SK-N-MC (cell line): Measurements from ENCODE around the gene FKBP5.

Experiments used
- EZH2 ChIP-seq: fragments of 200-600 bp; sonication (generic); IDR thresholded peaks from one replicate; pipeline ENCODE4 v1.6.1; 2017; ENCODE audit warnings: antibody characterized with exemption
- POLR2AphosphoS5 ChIP-seq: IDR thresholded peaks from 2 replicates; pipeline ENCODE4 v1.6.1; 2012; ENCODE audit warnings: mild to moderate bottlenecking, low read depth, low read length, borderline replicate concordance

DNA sequence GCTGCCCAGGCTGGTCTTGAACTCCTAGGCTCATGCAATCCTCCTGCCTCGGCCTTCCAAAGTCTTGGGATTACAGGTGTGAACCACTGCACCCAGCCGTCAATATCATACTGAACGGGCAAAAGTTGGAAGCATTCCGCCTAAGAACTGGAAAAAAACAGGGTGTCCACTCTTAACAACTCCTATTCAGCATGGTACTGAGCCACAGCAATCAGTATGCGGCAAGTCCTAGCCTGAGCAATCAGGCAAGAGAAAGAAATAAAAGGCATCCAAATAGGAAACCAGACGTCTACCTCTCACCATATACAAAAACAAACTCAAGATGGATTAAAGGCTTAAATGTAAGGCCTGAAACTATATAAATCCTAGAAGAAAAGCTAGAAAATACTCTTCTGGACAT is 83.1 kb downstream of the FKBP5 start:
- TF ChIP-seq POLR2AphosphoS5 = no peak
- TF ChIP-seq EZH2 = no peak
